Osteoblast (primary cell): ENCODE results near the gene TRIM27. TPM values are rescaled to one million over a fixed set of nuclear protein-coding genes. Genes with fewer than 3 reads are reported as not detected.
"Not testable (repeated sequence)": the region's sequence is repeated elsewhere in the genome, so short reads cannot be mapped to it uniquely, and the experiment has no call there.

Source experiments
- DNase-seq: peaks from one replicate; pipeline ENCODE4 v3.0.0; 2011; ENCODE audit warnings: low spot score, mixed read lengths; ENCODE audit not compliant: insufficient read length; ENCODE audit errors: missing footprints
- H2AFZ ChIP-seq: 2 replicates; pipeline ENCODE4 v1.6.0; 2011; ENCODE audit warnings: mild to moderate bottlenecking, low read length
- H3K27ac ChIP-seq: 2 replicates; pipeline ENCODE4 v1.5.1; 2011; ENCODE audit warnings: mild to moderate bottlenecking, low read depth, low read length, moderate library complexity
- H3K27me3 ChIP-seq: 2 replicates; pipeline ENCODE4 v1.6.0; 2012; ENCODE audit warnings: mild to moderate bottlenecking, control low read depth, inconsistent platforms, low read length, moderate library complexity; ENCODE audit not compliant: insufficient read depth
- H3K36me3 ChIP-seq: 2 replicates; pipeline ENCODE4 v1.5.1; 2011; ENCODE audit warnings: mild to moderate bottlenecking, low read length, control low read depth, moderate library complexity; ENCODE audit not compliant: insufficient read depth
- H3K4me1 ChIP-seq: 2 replicates; pipeline ENCODE4 v1.5.1; 2011; ENCODE audit warnings: mild to moderate bottlenecking, low read length, control low read depth, moderate library complexity; ENCODE audit not compliant: insufficient read depth
- H3K4me2 ChIP-seq: 2 replicates; pipeline ENCODE4 v1.6.0; 2011; ENCODE audit warnings: mild to moderate bottlenecking, low read length; ENCODE audit not compliant: insufficient read depth
- H3K4me3 ChIP-seq: fragments of 200-600 bp; sonication (generic); 3 replicates; pipeline ENCODE4 v1.5.1; 2012; ENCODE audit warnings: mild to moderate bottlenecking, low read length, inconsistent platforms; ENCODE audit not compliant: insufficient read depth
- H3K79me2 ChIP-seq: 2 replicates; pipeline ENCODE4 v1.6.0; 2012; ENCODE audit warnings: mild to moderate bottlenecking, low read length, control low read depth, inconsistent platforms; ENCODE audit not compliant: insufficient read depth
- H3K9me3 ChIP-seq: 2 replicates; pipeline ENCODE4 v1.5.1; 2011; ENCODE audit warnings: low read depth, low read length, control low read depth
- H4K20me1 ChIP-seq: 2 replicates; pipeline ENCODE4 v1.6.0; 2012; ENCODE audit warnings: mild to moderate bottlenecking, low read length, control low read depth; ENCODE audit not compliant: insufficient read depth
- CTCF ChIP-seq: IDR thresholded peaks from 2 replicates; pipeline ENCODE4 v1.5.1; 2011; ENCODE audit warnings: mild to moderate bottlenecking, low read depth, low read length, moderate library complexity; ENCODE audit errors: extremely low read depth
- total RNA-seq: library from RNA; depleted of rRNA; stranded (reverse); fragments of >200 nt; gene quantifications from 2 replicates; pipeline ENCODE4 v1.2.3, GENCODE V29; 2012

Gene TRIM27
- total RNA-seq, 1 donor: 53.6 TPM

GRCh38 chr6:28965706-28966105 is 41.9 kb upstream of the TRIM27 start:
- no peak overlapping the region for H3K4me3 ChIP-seq
- no peak overlapping the region for H3K27ac ChIP-seq
- no peaks in the 10 kb centered on the region for H3K4me1 ChIP-seq
- no peaks in the 10 kb centered on the region for H4K20me1 ChIP-seq
- no peak overlapping the region for H2AFZ ChIP-seq
- H3K9me3 ChIP-seq: no peaks in the 10 kb centered on the region
- H3K79me2 ChIP-seq: no peaks in the 10 kb centered on the region
- no peaks in the 10 kb centered on the region for H3K27me3 ChIP-seq
- H3K36me3 ChIP-seq: no peaks in the 10 kb centered on the region
- TF ChIP-seq CTCF: no peak
- H3K4me2 ChIP-seq: no peak overlapping the region
- DNase-seq: no peak

- H3K27me3 ChIP-seq: peaks cover 7% of the 10 kb centered on the region
- no peaks in the 10 kb centered on the region for H3K79me2 ChIP-seq
- DNase-seq: no peak
- no peaks in the 10 kb centered on the region for H4K20me1 ChIP-seq
- H3K9me3 ChIP-seq: no peaks in the 10 kb centered on the region
- no peak for TF ChIP-seq CTCF
- H3K36me3 ChIP-seq: no peaks in the 10 kb centered on the region
- no peak overlapping the region for H3K4me3 ChIP-seq
- H3K4me1 ChIP-seq: no peaks in the 10 kb centered on the region
- no peak overlapping the region for H3K27ac ChIP-seq
- H3K4me2 ChIP-seq: no peak overlapping the region
- no peak overlapping the region for H2AFZ ChIP-seq
These were observed 37.2 kb upstream of the TRIM27 start for GRCh38 chr6:28960846-28961500.

GRCh38 chr6:28958561-28959243 is 34.9 kb upstream of the TRIM27 start:
- H3K4me1 ChIP-seq, H3K4me3 ChIP-seq, H4K20me1 ChIP-seq, DNase-seq, H3K27me3 ChIP-seq, H3K4me2 ChIP-seq, H3K27ac ChIP-seq, H3K36me3 ChIP-seq, H3K79me2 ChIP-seq, H3K9me3 ChIP-seq, H2AFZ ChIP-seq: not testable (repeated sequence)

- DNase-seq, H4K20me1 ChIP-seq, H3K4me2 ChIP-seq, H3K4me1 ChIP-seq, H3K27ac ChIP-seq, H2AFZ ChIP-seq, H3K36me3 ChIP-seq, H3K9me3 ChIP-seq, H3K79me2 ChIP-seq, H3K27me3 ChIP-seq, H3K4me3 ChIP-seq: not testable (repeated sequence)
These were observed 34.1 kb upstream of the TRIM27 start for GRCh38 chr6:28957795-28958314.

GRCh38 chr6:28956331-28956730 is 32.5 kb upstream of the TRIM27 start:
- no peak for DNase-seq
- TF ChIP-seq CTCF: no peak
- no peak overlapping the region for H3K4me2 ChIP-seq

More at GRCh38 chr6:28956331-28956730, 32.5 kb upstream of the TRIM27 start:
- H3K36me3 ChIP-seq: no peaks in the 10 kb centered on the region
- H4K20me1 ChIP-seq: no peaks in the 10 kb centered on the region
- no peaks in the 10 kb centered on the region for H3K9me3 ChIP-seq
- H3K79me2 ChIP-seq: no peaks in the 10 kb centered on the region
- no peak overlapping the region for H2AFZ ChIP-seq
- H3K4me3 ChIP-seq: no peak overlapping the region
- H3K4me1 ChIP-seq: peaks cover 3% of the 10 kb centered on the region
- H3K27ac ChIP-seq: no peak overlapping the region
- peaks cover 7% of the 10 kb centered on the region for H3K27me3 ChIP-seq
